Measurements from ENCODE around the gene TSC1. TPM values are rescaled to one million over a fixed set of nuclear protein-coding genes. Genes with fewer than 3 reads are reported as not detected.

TSC1 gene
- total and polyA plus RNA-seq, 2 donors (not counting 3 experiments of a cell fraction or from before 2014, with no cell fraction given), result 43.9 to 51.2 TPM

DNA sequence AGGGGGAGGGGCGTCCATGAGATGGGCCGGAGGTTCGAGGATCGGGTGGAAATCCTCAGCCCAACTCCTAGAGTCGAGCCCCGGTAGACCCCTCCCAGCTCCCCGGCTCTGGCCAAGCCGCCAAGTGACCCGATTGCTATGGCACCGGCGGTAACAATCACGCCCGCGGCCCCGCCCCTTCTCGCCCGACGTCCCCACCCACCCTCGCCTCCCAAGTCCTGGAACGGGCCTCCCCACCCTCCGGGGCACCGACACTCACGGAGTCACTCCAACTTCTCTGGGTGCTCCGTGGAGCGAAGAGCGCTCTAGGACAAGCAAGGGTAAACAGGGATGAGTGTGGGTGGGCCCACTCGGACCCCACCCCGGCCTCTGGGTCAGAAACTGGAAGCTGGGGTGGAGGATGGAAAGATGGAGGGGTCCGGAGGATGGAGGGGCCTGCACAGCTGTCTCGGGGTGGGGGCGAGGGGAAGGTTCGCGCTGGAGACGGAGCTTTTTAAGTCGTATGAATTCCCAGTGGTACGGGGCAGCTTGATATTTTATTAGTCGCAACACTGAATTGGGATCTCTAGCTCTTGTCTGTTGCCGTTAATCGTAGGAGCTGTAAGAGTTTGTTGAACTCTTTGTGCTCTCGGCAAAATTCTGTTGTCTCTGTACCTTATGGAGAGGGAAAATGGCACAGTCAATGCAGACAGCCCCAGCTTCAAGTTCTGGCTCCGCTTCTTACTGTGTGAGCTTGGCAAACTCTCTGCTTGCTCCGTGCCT, 65.5 kb downstream of the TSC1 start, which contains the start of gene SPACA9:
TSS of gene SPACA9 (plus strand) at position 204 of the 762 bp plus-strand sequence. CDS start 5,050 bp downstream, outside the sequence.
- ChIA-PET POLR2A (no interaction called here), CTCF (interaction anchor here (2.3 kb wide), 1 partner anchor 23 kb away, joined by 12 read pairs; no protein-coding TSS in a partner anchor)
- intact Hi-C loops (cut with micrococcal nuclease) (loop anchor here (2.0 kb wide), 1 partner anchor 66 kb away; the partner anchor contains the start of gene TSC1), dilution Hi-C loops (cut with MboI; ENCODE audit: extremely low pct_ligation_motif_present, low sequenced_read_pairs) (no loop called here)
- H3K4me3 ChIP-seq (replicated peaks in 1 of 3; ENCODE audit: insufficient read depth in 1 of 3, low read depth in 1 of 3, low read length in 3 of 3), result peak within 1 kb of the TSS; percentile 80 to 99 (median 96)
- no peaks in the 10 kb centered on the region for H3K79me2 ChIP-seq (ENCODE audit: control insufficient read depth, insufficient read depth, low read length)
- no TSS peak for BruUV-seq (replicated peaks)
- H3K4me1 ChIP-seq (ENCODE audit: control insufficient read depth, extremely low read depth, insufficient read depth, low read length), result peaks cover 2% of the 10 kb centered on the region
- TF ChIP-seq MYC (IDR thresholded peaks at IDR 0.05; ENCODE audit: low read depth, low read length) (no peak), POLR2A (IDR thresholded peaks at IDR 0.05; ENCODE audit: low read depth, low read length) (no peak), MAX (IDR thresholded peaks at IDR 0.05; ENCODE audit: insufficient read depth, insufficient read length) (no peak), EZH2 (IDR thresholded peaks at IDR 0.05; ENCODE audit: borderline replicate concordance, low read depth, low read length, severe bottlenecking) (no peak), CTCF (IDR thresholded peaks at IDR 0.05; ENCODE audit: extremely low read depth in 1 of 2, insufficient read depth in 1 of 2, low read depth in 1 of 2, low read length in 2 of 2) (no peak), FOS (IDR thresholded peaks at IDR 0.05; ENCODE audit: borderline replicate concordance, insufficient read depth, low read length) (no peak), POLR2AphosphoS5 (IDR thresholded peaks at IDR 0.05; ENCODE audit: insufficient read depth, low read depth, low read length) (no peak), GATA2 (IDR thresholded peaks at IDR 0.05; ENCODE audit: insufficient read depth, insufficient read length, low read depth, low read length) (no peak), JUN (IDR thresholded peaks at IDR 0.05; ENCODE audit: borderline replicate concordance, insufficient read depth, insufficient read length, low read depth) (no peak)
- no peak for FAIRE-seq
- H4K20me1 ChIP-seq (replicated peaks; ENCODE audit: control insufficient read depth, extremely low read depth, insufficient read depth, low read length), result no peaks in the 10 kb centered on the region
- peak; percentile 46 for DNase-seq (ENCODE audit: low read depth, low spot score)
- H3K27ac ChIP-seq (ENCODE audit: insufficient read depth, low read depth, low read length), result peak within 1 kb of the TSS; percentile 74
- H3K9me3 ChIP-seq (replicated peaks; ENCODE audit: control insufficient read depth, insufficient read depth, low read length), result no peaks in the 10 kb centered on the region
- peaks cover 0 to 3% of the 10 kb centered on the region in 2 experiments for H3K27me3 ChIP-seq (ENCODE audit: control insufficient read depth in 2 of 2, insufficient read depth in 2 of 2, low read length in 2 of 2)
- H3K9me1 ChIP-seq (replicated peaks; ENCODE audit: control insufficient read depth, extremely low read depth, insufficient read depth, low read length), result no peaks in the 10 kb centered on the region
- peak within 1 kb of the TSS; percentile 99 for H2AFZ ChIP-seq (ENCODE audit: low read depth, low read length)
- peak within 1 kb of the TSS; percentile 92 for H3K9ac ChIP-seq (replicated peaks; ENCODE audit: extremely low read depth, insufficient read depth, low read length)
- no peaks in the 10 kb centered on the region for H3K36me3 ChIP-seq (ENCODE audit: control insufficient read depth in 2 of 2, extremely low read depth in 1 of 2, insufficient read depth in 2 of 2, low read length in 2 of 2)
- H3K4me2 ChIP-seq (ENCODE audit: insufficient read depth, low read length), result peak within 1 kb of the TSS; percentile 87
